ENCODE results near the gene MFNG.
A peak's percentile ranks its signal among the peaks of the same experiment; 100 is the strongest.

Gene MFNG

DNA sequence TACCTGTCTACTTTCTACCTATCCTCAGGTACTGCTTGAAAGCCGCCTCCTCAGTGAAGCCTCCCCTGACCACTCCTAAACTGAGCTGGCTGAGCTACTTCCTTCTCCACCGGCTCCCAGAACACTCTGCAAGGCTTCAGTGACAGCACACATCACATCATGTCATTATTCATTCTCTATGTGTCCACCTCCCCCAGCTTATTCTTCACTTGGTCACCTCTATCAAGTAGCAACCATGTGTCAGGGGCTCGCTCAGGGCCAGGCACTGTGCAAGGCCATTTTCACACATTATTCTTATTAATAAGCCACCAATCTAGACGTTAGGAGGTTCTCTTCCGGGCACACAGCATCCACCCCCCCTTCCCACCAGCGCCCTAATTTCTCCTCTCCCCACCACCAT is 55.2 kb downstream of the MFNG start:
- TF ChIP-seq, protein P1, sequence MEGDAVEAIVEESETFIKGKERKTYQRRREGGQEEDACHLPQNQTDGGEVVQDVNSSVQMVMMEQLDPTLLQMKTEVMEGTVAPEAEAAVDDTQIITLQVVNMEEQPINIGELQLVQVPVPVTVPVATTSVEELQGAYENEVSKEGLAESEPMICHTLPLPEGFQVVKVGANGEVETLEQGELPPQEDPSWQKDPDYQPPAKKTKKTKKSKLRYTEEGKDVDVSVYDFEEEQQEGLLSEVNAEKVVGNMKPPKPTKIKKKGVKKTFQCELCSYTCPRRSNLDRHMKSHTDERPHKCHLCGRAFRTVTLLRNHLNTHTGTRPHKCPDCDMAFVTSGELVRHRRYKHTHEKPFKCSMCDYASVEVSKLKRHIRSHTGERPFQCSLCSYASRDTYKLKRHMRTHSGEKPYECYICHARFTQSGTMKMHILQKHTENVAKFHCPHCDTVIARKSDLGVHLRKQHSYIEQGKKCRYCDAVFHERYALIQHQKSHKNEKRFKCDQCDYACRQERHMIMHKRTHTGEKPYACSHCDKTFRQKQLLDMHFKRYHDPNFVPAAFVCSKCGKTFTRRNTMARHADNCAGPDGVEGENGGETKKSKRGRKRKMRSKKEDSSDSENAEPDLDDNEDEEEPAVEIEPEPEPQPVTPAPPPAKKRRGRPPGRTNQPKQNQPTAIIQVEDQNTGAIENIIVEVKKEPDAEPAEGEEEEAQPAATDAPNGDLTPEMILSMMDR (conservative IDR thresholded peaks at IDR 0.05; ENCODE audit: control insufficient read depth, insufficient read depth, low read depth, low read length), result no peak
- H3K4me3 ChIP-seq (ENCODE audit: control insufficient read depth, low read depth, low read length), result no peak overlapping the region
- no peak for DNase-seq (ENCODE audit: low read depth)

- no peak overlapping the region for H3K4me3 ChIP-seq (ENCODE audit: control insufficient read depth, low read depth, low read length)
- peak; percentile 56 for DNase-seq (ENCODE audit: low read depth)
These were observed 57.3 kb downstream of the MFNG start for GRCh38 chr22:37428649-37429586.

GRCh38 chr22:37427711-37428635 is 58.2 kb downstream of the MFNG start:
- TF ChIP-seq, protein P1 (conservative IDR thresholded peaks at IDR 0.05; ENCODE audit: control insufficient read depth, insufficient read depth, low read depth, low read length), result no peak
- DNase-seq (ENCODE audit: low read depth), result no peak
- peak overlapping the region; percentile 48 for H3K4me3 ChIP-seq (ENCODE audit: control insufficient read depth, low read depth, low read length)

More at GRCh38 chr22:37428649-37429586, 57.3 kb downstream of the MFNG start:
- TF ChIP-seq, protein P1 (conservative IDR thresholded peaks at IDR 0.05; ENCODE audit: control insufficient read depth, insufficient read depth, low read depth, low read length), result peak; percentile 78

DNA sequence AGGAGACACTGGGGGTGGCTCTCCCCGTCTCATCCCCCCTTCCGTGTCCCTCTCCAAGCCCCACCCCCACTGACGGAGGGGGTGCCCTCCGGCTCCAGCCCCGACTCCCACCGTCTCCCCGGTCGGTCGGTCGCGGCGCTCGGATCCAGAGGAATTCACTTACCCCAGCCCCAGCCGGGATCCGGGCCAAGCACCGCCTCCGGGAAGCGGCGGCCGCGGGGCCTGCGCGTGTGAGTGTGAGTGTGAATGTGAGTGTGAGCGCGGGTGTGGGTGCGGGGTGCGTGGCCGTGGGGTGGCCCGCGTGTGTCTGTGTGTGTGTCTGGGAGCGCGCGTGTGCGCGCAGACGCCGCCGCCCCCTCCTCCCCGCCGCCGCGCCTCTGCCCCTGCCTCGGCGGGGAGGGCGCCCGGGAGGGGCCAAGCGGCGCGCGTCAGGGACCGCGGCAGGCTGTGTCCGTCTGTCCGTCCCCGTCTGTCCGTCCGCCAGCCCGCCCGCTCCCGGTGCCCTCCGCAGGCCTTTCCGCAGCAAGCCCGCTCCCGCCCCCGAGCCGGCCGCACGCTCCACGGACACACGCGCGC is 59.0 kb downstream of the MFNG start, which contains the start of gene ELFN2:
TSS of gene ELFN2 (minus strand) at position 345 of the 576 bp plus-strand sequence. CDS start 51,945 bp downstream, outside the sequence.
- H3K4me3 ChIP-seq (ENCODE audit: control insufficient read depth, low read depth, low read length), result peak within 1 kb of the TSS; percentile 48
- TF ChIP-seq, protein P1 (conservative IDR thresholded peaks at IDR 0.05; ENCODE audit: control insufficient read depth, insufficient read depth, low read depth, low read length), result no peak
- DNase-seq (ENCODE audit: low read depth), result no peak

- no peak for DNase-seq (ENCODE audit: low read depth)
- TF ChIP-seq, protein P1 (conservative IDR thresholded peaks at IDR 0.05; ENCODE audit: control insufficient read depth, insufficient read depth, low read depth, low read length), result no peak
- H3K4me3 ChIP-seq (ENCODE audit: control insufficient read depth, low read depth, low read length), result peak overlapping the region; percentile 48
These were observed 59.5 kb downstream of the MFNG start for GRCh38 chr22:37426706-37427134.

Data from fibroblast of mammary gland (primary cell).